ENCODE results near the gene GK.
A peak's percentile ranks its signal among the peaks of the same experiment; 100 is the strongest.
"Not testable (repeated sequence)": the region's sequence is repeated elsewhere in the genome, so short reads cannot be mapped to it uniquely, and the experiment has no call there.

GK gene

DNA sequence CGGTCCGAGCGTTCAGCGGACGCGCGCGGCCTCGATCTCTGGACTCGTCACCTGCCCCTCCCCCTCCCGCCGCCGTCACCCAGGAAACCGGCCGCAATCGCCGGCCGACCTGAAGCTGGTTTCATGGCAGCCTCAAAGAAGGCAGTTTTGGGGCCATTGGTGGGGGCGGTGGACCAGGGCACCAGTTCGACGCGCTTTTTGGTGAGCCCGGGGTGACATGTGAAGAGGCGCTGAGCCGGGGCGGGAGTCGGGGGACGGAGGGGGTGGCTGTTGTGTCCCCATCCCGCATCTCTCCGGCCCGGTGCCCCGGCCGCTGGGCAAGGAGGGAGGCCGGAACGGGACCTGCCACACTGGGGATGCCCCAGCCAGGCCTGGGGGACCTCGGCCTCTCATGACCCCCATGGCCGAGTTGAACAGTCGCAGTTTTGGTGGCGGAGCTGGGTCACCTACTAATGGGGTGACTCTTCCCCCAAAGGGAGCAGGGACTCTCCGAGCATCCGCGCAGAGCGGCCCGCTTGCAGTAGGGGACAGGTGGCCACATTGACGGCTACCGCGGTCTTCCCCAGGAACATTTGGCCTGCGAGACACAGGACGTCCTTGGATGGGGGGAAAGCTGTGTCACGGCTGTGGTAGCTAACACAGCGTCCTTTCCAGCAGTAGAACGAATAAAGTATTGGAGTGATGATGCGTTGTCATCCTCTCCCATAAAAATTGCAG is at the start of gene GK:
TSS of gene GK (plus strand) at position 9 of the 717 bp plus-strand sequence. CDS start at position 124, 115 bp downstream.
- no peak for DNase-seq

DNA sequence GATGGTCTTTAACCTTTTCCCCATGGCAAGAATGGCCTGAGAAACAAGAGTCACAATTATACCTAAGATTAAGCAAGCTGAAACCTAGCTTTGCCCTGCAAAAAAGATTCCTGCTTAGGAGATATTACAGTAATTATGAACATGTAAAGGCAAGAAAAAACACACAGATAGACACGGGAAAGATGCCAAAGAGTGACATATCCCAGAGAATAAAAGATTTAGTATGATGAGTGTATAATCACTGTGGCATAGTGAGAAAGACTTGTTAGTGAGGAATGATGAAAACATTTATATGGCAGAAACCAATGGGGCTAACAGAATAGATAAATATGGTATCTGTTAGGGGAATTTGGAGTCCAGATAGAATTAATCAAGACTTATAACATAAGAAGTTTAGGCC is 46.1 kb upstream of the GK start:
- no peak for DNase-seq

DNA sequence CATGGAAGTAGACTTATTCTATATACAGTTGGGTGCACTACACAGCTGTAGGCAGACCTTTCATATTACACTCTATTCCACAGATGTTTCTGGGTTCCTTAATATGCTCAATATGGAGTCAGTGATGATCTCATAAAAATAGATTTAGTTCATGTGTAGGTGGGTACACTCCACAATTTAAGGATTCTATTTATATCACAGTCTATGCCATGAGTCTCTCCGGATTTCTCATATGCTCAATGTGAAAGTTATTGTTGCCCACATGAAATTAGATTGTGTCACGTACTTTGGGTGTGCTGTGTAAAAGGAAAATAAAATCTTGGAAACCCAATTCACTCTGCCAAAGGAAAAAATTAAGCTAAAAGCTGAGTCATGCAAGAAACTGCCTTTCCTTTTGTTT is 43.2 kb upstream of the GK start:
- no peak for DNase-seq

DNA sequence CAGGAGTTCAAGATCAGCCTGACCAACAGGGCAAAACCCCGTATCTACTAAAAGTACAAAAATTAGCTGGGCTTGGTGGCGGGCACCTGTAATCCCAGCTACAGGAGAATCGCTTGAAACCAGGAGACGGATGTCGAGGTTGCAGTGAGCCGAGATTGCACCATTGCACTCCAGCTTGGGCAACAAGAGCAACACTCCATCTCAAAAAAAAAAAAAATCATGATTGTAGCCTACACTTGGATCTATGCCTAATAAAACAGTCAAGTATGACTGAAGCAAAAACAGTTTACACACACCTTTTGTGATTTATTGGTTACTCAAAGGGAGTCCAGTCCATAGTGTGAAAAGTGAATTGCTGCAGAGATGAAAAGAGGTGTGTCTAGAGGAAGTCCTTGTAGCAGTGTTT is 41.0 kb upstream of the GK start:
- DNase-seq: no peak

DNA sequence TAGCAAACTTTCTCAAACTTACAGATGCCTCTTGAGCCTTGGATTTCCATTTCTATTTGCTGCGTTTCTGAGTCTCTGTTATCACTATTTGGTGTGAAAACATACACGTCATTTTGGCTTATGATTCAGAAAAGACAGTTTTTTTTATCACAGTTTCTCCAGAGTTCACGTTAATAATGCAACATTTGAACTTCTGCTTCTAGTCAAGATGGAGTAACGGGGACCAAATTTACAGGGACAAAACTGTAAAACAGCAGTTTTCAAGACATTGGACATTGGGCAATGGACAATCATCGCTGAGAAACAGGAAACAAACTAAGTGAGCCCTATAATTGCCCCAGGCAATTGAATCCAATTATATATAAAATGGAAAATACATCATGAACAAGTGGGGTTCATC is 39.5 kb upstream of the GK start:
- peak; percentile 74 for DNase-seq

DNA sequence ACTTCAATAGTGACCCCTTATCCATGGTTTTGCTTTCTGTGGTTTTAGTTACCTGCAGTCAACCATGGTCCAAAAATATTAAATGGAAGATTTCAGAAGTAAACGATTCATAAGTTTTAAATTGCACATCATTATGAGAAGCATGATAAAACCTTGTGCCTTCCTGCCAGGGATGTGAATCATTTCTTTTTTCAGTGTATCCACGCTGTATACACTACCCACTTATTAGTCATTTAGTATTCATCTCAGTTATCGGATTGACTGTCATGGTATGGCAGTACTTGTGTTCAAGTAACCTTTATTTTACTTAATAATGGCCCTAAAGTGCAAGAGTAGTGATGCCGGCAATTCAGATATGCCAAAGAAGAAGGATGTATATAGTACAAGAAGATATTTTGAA is 38.0 kb upstream of the GK start:
- DNase-seq: no peak

DNA sequence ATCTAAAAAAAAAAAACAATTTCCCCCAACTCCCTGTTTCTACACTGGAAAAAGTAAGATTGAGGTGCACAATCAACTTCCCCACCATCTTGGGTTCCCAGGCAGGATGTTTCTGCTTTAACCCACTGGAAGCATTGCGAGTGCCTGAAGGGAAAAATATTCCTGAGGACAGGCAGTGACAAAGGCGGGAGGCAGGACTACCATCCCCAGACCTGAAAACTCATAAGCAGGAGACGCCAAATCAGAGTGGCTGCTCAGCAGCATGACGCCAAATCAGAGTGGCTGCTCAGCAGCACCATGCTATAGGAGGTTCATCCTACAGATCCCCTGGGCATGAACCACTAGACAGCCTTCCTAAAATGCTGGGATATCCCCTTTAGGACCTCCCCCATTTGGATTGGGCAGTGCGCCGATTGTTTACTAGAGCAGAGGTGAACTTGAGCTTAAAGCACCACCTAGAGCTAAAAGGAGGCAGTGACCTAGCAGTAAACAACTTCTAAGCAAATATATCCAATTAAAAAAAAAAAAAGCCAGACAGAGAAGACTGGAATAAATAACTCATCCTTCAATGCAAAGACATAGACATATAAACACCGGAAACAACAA is 35.0 kb upstream of the GK start:
- DNase-seq: peak; percentile 67

DNA sequence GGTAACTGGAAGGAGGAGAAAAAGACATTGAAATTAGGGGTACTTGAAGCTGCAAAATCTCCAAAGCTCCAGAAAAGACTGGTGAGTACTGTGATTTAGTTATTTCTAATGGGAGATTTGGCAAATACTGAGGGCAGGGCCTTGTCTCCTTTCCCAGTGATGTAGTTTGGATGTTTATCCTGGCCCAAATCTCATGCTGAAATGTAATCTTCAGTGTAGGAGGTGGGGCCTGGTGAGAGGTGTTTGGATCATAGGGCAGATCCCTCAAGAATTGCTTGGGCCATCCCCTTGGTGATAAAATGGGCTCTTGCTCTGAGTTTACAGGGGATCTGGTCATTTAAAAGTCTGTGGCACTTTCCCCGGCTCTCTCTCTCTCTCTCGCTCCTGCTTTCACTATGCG is 33.1 kb upstream of the GK start:
- DNase-seq: no peak

DNA sequence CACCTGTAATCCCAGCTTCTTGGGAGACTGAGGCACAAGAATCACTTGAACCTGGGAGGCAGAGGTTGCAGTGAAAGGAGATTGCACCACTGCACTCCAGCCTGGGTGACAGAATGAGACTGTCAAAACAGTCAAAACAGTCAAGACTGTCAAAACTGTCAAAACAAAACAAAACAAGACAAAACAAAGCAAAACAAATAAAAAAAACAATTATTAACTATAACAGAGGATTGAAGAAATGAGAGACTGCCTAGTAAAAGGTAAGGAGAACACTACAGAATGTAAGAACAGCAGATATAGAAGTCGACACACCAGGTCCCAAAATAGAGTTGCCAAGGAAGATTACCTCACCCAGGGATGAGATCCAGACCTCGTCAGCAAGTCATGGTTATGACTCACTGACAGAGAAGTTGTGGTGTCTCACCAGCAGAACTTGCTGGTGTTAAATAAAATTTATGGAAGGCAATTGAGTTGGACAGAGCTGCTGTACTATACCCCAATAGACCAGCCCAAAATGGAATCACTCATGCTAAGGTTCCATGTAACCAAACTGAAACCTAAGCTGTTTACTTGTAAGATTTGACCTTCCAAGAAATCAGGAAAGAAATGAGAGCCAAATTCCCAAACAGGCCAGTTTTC is 32.1 kb upstream of the GK start:
- peak; percentile 83 for DNase-seq

DNA sequence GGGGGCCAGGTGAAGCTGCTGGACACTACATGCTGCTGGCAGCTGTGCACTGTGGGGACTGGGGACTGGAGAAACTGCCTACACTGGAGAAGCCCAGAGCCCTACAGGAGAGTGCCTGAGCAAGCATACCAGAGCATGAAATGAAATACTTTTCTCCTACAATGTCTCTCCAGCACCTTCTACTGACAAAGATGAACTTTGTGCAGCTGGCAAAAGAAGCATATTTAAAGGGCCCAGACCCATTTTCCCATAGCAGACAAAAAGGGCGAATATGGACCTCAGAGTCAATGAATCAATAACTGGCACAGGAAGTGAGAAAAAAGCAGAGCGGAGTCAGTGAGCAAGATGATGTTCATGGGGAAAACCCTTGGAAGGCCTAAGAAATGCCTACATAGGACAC is 30.9 kb upstream of the GK start:
- no peak for DNase-seq

DNA sequence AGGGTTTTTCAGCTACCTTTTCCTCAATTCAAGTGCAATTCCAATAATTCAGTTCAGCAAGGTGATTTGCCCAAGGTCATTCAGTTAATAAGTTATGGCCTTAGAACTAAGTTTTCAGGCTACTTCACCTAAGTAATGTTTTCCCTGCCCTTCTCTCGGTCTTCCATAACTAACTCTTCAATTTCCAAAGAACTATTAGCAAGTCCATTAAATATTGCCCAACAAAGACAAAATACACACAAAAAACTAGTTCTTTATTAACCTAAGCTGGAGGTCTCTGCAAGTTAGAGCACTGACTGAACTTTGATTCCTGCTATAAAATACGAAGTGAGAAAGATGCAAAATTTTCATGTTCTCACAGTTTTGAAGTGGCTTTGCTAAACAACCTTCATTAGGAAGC is 26.8 kb upstream of the GK start:
- no peak for DNase-seq

DNA sequence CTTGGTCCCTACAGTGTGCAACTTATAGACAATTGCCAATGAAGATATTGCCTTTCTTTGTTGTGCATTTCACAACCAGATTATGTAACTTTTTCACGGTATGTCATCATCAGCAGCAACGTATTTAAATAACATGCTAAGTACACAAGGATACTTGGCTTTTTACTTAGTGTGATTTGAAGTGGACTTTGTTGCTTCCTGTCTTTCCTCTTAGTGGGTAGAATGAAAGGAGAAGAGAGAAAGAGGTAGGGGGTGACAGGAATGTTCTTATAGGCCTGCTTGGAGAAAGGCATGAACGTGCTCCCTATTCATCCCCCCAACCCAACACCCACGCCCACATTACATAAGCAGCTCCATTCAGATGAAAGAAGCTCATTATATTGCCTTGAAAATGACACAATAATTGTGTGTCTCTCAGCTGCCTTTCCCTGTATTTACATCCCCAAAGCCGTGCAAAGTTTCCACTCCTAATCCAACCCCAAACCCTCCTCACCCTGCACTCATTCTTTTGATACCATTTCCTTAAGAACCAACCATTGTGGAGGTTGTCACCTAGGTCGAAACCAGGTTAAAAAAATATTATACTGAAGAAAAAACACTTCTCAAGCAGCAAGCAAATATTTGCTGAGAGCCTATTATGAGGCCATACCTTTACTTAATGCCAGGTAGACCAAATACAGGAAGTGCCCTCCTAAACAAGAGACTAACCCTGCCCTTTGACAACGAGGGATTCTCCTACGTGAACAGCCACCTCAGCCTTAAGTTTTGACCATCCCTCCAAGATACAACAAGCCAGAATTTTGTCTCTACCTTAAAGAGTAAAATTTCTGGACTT is 25.2 kb upstream of the GK start:
- DNase-seq: peak; percentile 84

DNA sequence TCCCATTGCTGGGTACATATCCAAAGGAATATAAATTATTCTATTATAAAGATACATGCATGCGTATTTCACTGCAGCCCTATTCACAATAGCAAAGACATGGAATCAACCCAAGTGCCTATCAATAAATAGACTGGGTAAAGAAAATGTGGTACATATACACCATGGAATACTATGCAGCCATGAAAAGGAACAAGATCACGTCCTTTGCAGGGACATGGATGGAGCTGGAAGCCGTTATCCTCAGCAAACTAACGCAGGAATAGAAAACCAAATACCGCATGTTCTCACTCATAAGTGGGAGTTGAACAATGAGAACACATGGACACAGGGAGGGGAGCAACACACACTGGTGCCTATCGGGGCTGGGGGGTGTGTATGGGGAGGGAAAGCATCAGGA is 19.2 kb upstream of the GK start:
- DNase-seq: not testable (repeated sequence)

DNA sequence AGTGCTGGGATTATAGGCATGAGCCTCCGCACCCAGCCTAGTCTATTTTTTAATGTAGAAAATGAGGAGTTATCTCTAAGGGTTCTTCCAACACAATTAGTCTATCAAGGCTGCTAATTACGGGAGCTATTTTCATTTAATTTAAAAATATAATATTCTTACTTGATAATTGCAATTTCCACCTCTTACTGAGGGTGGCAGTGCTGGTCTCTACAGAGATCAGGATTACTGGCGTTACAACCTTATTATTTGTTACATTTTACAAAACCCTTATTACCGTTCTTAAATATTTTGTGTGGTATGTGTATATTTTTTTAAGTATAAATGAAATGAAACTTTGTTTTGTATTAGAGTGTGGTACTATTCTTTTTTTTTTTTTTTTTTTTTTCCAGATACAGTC is 17.6 kb upstream of the GK start:
- no peak for DNase-seq

DNA sequence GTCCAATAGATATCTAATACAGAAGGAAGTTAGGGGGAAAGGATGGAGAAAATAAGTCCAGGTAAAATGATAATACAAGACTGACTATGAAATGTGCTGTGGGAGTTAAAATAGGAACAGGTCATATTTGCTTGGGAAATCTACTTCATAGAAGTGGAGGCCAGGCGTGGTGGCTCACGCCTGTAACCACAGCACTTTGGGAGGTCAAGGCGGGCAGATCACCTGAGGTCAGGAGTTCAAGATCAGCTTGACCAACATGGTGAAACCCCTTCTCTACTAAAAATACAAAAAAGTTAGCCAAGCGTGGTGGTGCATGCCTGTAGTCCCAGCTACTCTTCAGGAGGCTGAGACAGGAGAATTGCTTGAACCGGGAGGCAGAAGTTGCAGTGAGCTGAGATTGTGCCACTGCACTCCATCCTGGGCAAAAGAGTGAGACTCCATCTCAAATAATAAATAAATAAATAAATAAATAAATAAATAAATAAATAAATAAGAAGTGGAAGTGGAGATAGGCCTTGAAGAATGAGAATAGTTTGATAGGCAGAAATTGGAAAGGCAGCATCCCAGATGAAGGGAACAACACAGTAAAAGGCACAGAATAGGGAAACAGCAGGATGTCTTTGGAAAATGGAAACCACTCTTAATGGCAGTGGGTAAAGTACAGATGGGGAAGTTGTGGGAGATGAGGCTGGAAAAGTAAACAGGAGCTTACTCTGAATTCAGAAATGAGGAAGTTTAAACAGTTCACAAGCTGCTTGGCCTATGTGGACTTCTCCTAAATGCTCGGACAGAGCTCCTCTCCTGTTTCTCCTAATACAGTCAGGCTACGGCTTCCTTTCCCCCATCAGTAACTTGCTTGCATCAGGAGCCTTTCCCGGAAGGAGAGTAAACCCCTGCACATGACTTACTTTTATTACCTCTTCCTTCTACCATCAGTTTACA is 15.1 kb upstream of the GK start:
- DNase-seq: peak; percentile 90

DNA sequence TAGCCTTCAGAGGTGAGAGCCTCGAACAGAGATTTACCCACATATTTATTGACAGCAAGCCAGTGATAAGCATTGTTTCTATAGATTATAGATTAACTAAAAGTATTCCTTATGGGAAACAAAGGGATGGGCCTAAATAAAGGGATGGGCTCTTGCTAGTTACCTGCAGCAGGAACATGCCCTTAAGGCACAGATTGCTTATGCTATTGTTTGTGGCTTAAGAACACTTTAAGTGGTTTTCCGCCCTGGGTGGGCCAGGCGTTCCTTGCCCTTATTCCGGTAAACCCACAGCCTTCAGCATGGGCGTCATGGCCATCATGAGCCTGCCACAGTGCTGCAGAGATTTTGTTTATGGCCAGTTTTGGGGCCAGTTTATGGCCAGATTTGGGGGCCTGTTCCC is 13.5 kb upstream of the GK start:
- not testable (repeated sequence) for DNase-seq

DNA sequence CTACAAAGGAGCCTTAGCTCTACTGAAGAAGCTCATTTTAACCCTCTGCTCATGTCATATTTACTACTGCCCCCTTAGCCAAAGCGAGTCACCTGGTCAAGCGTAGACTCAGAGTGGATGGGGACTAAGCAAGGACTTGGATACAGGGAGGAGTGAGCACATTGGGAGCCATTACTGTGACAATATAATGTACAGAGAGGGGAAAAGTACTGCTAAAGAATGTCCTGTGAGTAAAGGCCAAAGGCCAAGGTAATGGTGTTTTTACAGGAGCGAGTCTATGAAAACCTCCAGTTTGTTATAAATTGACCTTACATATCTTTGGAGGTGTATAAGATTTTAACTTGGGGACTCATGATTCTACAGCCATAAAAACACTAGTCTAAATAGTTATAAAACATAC is 10.6 kb upstream of the GK start:
- DNase-seq: no peak

DNA sequence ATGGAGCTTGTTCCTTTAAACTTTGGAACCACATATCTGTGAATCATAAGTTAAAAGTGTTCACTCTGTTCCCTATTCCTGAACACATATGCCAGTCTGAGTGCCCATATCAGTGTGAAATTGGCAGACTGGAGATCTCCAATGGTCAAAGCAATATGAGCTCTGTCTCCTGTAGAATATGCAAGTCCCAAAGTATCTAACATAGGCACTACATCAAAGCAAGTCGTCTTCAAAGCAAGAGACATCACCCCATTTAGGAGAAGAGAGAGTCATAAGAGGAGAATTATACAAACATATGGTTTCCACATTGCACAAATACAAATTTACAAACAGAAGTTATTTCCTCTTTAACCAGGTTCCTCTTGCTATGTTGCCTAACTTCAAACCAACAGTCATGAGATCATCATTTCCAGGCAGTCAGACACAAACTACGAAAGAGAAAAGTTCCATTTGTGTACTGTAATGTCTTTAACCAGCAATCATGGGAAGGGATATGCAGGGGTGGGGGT is 9.9 kb upstream of the GK start:
- DNase-seq: peak; percentile 88

DNA sequence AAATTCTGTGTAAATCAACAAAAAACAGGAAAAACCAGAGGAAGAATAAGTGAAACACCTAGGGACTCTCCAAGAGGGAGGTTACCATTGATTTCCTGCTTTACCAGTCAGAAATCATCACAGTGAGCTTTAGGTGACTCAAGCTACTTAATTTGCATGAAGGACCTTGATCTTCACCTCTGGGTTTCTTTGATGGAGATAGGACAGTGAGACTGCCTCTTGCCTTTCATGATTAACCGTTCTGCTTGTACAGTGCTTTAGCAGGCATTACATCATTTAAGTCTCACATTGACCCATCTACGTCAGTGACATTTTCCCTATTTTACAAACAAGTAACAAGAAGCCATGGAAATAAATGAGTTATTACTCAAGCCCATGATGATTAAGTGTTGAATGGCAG is 3.4 kb upstream of the GK start:
- no peak for DNase-seq

DNA sequence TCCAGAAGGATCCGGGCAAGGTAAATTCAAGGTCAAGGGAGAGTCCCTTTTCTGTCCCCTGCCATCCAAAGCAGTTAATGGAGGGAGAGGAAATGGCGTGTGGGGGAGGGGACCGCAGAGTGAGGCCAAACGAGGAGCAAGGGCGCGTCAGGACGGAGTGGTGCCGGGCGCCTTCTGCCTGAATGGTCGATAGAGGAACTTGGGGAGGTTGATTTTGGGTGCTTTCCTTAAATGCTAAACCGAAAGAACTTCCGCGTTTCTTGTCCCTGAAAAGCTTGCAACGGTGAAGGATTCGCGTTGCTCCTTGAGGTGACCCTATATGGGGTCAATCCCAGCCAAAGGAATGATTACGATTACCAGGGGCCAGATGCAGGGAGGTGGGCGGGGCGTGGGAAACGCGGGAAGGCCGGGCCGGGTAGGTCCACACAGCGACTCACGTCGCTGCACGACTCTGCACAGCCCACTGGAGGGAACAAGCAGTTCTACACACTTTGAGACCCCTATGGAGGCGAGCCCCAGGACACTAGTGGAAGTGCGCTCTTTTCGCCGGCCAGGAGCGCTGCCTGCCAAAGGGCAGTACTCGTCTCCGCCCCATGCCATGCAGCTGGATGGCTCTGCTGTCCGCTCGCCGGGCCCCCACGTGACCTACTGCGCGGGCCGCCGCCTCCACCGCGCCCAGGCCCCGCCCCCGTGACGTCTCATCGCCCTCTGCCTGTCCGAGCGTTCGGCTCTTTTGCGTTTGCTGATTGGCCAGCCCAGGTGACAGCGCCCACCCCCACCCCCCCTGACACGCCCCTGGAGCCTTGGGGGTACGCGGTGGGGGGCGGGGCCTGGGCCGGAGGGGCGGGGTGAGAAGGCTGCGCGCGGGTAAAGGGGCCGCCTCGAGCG is 452 bp upstream of the GK start:
- DNase-seq: peak; percentile 89

DNA sequence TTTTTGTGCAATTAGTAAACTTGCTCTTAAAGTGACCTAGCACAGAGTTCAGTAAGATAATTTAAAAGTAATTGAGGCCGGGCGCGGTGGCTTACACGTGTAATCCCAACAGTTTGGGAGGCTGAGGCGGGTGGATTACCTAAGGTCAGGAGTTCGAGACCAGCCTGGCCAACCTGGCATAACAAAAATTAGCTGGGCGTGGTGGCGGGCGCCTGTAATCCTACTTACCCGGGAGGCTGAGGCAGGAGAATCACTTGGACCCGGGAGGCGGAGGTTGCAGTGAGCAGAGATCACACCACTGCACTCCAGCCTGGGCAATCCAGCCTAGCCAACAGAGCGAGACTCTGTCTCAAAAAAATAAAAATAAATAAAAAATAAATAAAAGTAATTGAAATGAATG is 1.2 kb downstream of the GK start:
- DNase-seq: not testable (repeated sequence)

Data from MV-4-11 (cell line).